Measurements from ENCODE around the gene ARHGAP45.

Gene ARHGAP45

GRCh38 chr19:1054102-1055027 is 12.6 kb upstream of the ARHGAP45 start:
- no peak for DNase-seq (ENCODE audit: low read depth in 2 of 2)

- no peak for DNase-seq (ENCODE audit: low read depth in 2 of 2)
Measured at GRCh38 chr19:1055028-1055425, 11.9 kb upstream of the ARHGAP45 start.

- no peak for DNase-seq (ENCODE audit: low read depth in 2 of 2)
Measured at GRCh38 chr19:1055886-1056620, 10.9 kb upstream of the ARHGAP45 start.

DNA sequence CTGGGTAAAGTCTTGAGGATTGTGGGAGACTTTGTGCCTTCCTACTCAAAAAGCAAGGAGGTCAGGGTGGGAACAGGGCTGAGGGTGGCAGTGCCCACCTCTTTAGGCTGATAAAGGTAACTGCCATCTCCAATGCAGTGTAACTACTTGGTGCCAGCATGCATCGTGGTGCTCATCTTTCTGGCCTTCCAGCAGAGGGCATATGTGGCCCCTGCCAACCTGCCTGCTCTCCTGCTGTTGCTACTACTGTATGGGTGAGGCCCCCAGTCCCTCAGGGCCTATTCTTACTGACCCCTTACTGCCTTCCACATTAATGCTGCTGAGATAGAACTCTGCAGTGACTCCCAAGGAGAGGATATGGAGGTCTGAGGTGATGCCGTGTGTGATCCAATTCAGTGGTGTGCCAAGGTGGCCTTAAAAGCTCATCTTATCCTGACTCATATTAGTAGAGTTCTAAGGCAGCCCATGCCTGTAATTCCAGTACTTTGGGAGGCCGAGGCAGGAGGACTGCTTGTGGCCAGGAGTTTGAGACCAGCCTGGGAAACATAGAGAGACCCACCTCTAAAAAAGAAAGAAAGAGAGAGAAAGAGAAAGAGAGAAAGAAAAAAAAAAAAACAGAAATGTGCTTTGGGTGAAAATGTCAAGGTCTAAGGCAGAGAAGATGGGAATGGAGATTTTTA is 9.7 kb upstream of the ARHGAP45 start:
- DNase-seq (ENCODE audit: low read depth in 2 of 2) = no peak

GRCh38 chr19:1058112-1058511 is 8.9 kb upstream of the ARHGAP45 start:
- DNase-seq (ENCODE audit: low read depth in 2 of 2) = no peak

DNA sequence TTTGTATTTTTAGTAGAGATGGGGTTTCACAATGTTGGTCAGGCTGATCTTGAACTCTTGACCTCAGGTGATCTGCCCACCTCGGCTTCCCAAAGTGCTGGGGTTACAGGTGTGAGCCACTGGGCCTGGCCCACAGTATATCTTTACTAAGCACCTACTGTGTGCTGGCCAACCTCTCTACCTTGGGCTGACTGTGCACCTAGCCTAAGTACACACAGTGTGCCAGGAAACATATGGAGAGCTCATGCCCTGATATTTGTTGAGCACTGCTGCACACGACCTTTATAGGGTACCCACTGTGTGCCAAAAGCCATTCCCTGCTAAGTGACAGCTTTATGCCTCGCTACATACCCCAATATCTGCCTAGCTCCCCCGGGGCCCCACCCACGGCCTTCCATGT is 6.3 kb upstream of the ARHGAP45 start:
- DNase-seq (ENCODE audit: low read depth in 2 of 2) = no peak

DNA sequence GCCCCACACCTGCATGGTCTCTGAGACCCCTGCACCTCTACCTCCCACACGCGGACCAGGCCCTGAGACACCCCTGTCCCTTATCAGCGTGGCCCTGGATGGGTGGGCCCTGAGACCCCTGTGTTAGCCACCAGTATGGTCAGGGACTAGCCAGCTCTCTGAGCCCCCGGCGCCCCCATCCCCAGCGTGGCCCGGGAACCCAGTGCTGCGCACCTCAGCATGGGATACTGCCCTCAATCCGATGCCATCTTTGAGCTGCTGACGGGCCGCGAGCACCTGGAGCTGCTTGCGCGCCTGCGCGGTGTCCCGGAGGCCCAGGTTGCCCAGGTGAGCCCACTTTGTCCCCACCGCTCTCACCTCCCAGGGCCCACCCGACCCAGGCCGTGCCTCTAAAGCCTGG is 5.0 kb upstream of the ARHGAP45 start:
- DNase-seq (ENCODE audit: low read depth in 2 of 2) = no peak

- DNase-seq (ENCODE audit: low read depth in 2 of 2) = no peak
Measured at GRCh38 chr19:1062387-1063029, 4.5 kb upstream of the ARHGAP45 start.

DNA sequence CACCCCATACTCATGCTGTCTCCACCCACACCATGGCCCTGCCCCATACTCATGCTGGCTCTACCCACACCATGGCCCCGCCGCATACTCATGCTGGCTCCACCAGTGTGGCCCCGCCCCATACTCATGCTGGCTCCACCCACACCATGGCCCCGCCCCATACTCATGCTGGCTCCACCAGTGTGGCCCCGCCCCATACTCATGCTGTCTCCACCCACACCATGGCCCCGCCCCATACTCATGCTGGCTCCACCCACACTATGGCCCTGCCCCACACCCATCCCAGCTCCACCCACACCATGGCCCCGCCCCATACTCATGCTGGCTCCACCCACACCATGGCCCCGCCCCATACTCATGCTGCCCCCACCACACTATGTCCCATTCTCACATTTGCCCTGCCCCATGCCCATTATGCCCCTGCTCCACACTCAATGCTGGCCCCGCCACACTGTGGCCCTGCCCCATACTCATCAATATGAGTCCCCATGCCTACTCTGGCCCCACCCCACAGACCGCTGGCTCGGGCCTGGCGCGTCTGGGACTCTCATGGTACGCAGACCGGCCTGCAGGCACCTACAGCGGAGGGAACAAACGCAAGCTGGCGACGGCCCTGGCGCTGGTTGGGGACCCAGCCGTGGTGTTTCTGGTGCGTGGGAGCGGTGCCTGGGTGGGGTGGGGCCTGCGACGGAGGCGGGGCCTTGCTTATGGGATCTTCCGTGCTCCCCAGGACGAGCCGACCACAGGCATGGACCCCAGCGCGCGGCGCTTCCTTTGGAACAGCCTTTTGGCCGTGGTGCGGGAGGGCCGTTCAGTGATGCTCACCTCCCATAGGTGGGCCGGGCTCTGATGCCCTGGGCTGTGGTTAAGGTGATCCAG is 3.7 kb upstream of the ARHGAP45 start:
- DNase-seq (ENCODE audit: low read depth in 2 of 2) = no peak

DNA sequence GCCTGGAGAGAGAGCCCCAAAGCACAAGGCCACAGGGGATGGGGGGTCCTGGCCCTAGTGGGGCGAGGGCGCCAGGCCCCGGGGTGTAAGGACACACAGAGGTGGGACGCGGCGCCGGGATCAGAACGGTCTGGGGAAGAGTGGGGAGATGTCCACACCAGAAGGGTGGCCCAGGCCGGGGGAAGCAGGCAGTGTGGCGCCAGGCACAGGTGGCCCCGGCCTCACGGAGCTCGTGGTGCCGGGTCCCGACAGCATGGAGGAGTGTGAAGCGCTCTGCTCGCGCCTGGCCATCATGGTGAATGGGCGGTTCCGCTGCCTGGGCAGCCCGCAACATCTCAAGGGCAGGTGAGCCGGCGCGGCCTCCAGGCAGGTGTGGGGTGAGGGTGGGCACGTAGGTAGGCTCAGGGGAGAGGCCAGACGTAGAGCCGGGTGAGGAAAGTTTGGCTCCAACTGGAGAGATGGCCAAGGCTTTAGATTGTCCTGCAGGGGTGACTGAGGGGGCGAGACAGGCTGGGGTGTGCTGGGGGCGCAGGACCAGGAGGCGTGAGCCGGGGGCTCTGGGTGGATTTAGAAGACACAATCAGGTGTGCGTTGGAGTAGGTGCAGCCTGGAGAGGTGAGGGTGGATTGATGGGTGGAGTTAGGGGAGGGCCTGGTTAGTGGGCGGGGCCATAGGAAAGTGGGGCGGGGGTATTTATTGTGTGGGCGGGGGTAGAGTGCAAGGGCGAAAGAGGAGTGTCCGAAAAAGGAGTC is 2.9 kb upstream of the ARHGAP45 start:
- DNase-seq (ENCODE audit: low read depth in 2 of 2) = no peak

DNA sequence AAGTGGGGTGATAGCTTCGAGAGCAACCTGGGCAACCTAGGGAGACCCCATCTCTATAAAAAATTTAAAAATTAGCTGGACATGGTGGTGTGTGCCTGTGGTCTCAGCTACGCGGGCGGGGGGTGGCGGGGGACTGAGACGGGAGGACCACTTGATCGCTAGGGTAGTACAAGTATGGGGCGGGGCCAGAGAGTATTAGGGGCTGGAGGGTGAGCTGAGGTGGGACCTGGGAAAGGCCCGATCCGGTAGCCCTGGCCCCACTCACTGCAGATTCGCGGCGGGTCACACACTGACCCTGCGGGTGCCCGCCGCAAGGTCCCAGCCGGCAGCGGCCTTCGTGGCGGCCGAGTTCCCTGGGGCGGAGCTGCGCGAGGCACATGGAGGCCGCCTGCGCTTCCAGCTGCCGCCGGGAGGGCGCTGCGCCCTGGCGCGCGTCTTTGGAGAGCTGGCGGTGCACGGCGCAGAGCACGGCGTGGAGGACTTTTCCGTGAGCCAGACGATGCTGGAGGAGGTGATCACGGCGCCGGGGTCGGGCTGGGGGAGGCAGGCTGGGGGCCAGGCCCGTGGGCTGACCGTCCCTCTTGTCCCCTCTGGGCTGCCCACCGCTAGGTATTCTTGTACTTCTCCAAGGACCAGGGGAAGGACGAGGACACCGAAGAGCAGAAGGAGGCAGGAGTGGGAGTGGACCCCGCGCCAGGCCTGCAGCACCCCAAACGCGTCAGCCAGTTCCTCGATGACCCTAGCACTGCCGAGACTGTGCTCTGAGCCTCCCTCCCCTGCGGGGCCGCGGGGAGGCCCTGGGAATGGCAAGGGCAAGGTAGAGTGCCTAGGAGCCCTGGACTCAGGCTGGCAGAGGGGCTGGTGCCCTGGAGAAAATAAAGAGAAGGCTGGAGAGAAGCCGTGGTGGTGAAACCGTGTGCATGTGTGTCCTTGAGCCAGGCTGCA is 2.0 kb upstream of the ARHGAP45 start:
- peak; percentile 45 to 56 for DNase-seq (ENCODE audit: low read depth in 2 of 2)

DNA sequence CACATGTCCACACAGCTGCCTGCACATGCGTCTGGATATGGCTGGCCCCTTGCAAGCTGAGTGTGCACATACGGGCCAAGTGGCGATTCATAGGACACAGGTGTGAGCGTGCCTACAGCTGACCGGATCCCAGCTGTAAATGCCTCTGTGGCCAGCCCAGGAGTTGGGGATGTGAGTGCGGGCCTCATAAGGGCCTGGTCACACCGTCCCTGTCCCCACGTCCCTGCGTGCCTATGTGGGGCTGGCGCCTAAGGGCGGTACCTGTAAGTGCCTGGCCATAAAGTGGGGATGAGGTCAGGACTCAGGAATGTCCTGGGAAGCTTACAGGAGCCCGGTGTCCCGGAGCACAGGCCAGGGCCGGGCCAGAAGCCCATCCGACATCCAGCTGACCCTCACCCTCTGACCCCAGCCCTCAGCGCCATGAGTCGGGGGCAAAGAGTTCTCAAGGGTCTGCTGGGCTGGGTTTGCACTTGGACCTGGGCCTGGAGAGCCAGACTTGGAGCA is 1.3 kb upstream of the ARHGAP45 start:
- DNase-seq (ENCODE audit: low read depth in 2 of 2) = no peak

- DNase-seq (ENCODE audit: low read depth in 2 of 2) = no peak
Measured at GRCh38 chr19:1066251-1066747, 668 bp upstream of the ARHGAP45 start.

DNA sequence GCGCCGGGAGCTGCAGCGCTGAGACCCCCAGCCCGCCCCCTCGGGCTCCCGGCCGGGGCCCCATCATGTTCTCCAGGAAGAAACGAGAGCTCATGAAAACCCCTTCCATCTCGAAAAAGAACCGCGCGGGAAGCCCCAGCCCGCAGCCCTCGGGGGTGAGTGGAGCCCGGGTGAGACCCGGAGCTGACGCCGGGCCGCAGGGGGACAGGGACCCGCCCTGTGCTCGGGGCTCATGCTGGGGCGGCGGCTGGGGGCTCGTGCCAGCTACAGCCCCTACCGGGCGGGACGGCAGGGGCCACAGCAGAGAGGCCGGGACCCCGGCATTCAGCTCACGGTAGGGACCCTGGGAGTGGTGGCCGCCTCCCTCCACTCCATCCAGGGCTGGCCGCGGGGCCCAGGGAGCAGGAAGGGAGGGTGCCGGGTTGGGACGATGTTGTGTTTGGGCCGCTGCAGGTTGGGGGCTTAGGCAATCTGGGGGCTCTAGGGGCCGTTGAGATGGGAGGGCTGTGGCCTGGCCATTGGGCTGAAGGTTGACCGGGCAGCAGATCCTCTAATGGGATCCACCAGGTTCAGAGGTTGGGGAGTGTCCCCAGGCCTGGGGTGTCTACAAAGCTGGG is 482 bp downstream of the ARHGAP45 start:
- peak in 1 of 2 donors; percentile 48 for DNase-seq (ENCODE audit: low read depth in 2 of 2)

DNA sequence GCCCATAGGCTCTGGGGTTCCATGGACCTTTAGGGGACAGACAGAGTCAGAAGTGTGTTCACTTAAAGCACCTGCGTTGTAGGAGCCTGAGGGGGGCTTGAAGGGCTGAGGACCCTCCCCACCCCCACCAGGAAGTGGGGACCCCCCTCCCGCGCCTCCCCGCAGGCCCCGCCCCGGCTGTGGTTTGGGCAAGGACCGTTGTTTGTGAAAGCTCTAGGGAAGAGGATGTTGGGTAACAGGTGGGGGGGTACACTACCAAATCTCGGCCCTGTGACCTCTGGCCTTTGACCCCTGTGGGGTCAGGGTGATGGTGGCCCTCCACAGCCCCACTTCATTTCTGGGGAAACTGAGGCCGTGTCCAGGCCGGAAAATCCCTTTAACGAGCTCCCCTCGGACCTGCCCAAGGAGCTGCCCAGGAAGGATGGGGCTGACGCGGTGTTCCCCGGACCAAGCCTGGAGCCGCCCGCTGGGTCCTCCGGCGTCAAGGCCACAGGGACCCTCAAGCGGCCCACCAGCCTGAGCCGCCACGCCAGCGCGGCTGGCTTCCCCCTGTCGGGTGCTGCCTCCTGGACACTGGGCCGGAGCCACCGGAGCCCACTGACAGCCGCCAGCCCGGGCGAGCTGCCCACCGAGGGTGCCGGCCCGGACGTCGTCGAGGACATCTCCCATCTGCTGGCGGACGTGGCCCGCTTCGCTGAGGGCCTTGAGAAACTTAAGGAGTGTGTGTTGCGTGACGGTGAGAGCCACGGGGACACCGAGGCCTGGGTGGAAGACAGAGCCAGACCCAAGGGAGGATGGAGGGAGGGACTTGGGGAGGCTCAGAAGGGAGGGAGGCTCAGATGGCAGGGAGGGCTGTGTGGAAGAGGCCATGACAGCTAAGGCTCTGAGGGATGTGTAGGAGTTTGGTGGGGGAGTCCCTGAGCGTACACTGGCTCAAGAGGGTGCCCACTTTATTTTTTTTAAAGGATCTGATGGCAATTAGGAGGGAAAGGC is 1.3 kb downstream of the ARHGAP45 start:
- no peak for DNase-seq (ENCODE audit: low read depth in 2 of 2)

DNA sequence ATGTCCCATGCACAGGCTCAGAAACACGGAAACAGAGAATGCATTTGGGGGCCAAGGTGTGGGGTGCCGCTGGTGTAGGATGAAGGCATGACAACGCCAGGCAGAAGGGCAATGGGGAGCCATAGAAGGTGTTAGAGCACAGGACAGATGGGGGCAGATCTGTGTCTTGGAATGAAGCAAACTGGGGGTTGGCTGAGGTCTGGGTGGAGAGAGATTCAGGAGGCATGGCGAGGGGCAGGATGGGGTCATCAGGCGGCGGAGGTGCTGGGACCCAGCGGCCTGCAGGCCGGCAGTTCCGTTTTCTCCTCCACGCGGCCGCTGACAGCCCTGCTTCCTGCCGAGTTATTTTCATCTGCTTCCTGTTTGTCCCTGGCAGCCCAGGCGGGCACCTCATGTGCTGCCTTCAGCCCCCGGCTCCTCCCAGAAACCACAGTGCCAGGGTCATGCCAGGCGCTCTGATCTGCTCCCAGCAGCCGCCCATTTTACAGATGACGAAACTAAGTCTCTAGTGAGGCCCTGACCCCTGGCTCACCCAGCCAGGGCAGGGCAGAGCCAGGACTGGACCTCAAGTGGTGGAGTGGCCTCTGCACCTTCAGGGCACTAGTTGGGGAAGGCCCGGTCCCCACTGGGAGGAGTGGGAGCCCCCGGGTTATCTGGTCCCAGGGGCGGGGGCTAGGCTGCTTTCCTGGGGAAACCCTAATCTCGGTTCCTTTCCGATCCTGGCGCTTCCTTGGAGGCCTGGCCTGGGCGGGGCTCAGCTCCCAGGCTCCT is 2.2 kb downstream of the ARHGAP45 start:
- peak in 1 of 2 donors; percentile 47 for DNase-seq (ENCODE audit: low read depth in 2 of 2)
